Body of pancreas (tissue), 4 donors: ENCODE data around the gene MAML2. TPM values are rescaled to one million over a fixed set of nuclear protein-coding genes. Genes with fewer than 3 reads are reported as not detected.

Source experiments
- ATAC-seq: fragments of 150-250 bp; one replicate; pipeline ENCODE4 v1.9.1; 2016
- DNase-seq, 4 donors: peaks; one replicate each; pipeline ENCODE4 v3.0.0-alpha.2; 2019
- H3K27ac ChIP-seq, 4 donors: fragments of 200-600 bp; sonication (generic); 1 replicate in 3 of 4; 2 replicates in 1 of 4; pipeline versions ENCODE4 v1.5.1 to v1.6.1; 2016 to 2019; ENCODE audit warnings: mild to moderate bottlenecking in 1 of 4, mixed read lengths in 1 of 4, moderate library complexity in 1 of 4
- H3K27me3 ChIP-seq, 2 donors: fragments of 200-600 bp; sonication (generic); one replicate each; pipeline ENCODE4 v1.6.0; 2016; ENCODE audit warnings: mild to moderate bottlenecking in 1 of 2
- H3K36me3 ChIP-seq, 2 donors: fragments of 200-600 bp; sonication (generic); replicated peaks in 1 of 2; 2 replicates each; pipeline ENCODE4 v1.5.1; 2016; ENCODE audit warnings: low read depth in 2 of 2; ENCODE audit not compliant: insufficient read depth in 1 of 2
- H3K4me1 ChIP-seq: fragments of 200-600 bp; sonication (generic); one replicate; pipeline ENCODE4 v1.6.0; 2016
- H3K4me3 ChIP-seq, 2 donors: fragments of 200-600 bp; sonication (generic); 1 replicate in 1 of 2; 2 replicates in 1 of 2; pipeline ENCODE4 v1.5.1; 2016 to 2019
- H3K9me3 ChIP-seq, 3 donors: fragments of 200-600 bp; sonication (generic); 1 replicate in 2 of 3; 2 replicates in 1 of 3; pipeline ENCODE4 v1.5.1; 2016
- CTCF ChIP-seq, 7 experiments: fragments of 450-650 bp in 4 of 7; fragments of 200-600 bp in 3 of 7; sonication (generic) in 3 of 7; IDR thresholded peaks; one replicate each; pipeline ENCODE4 v1.5.1; 2016 to 2019; ENCODE audit warnings: antibody characterized with exemption in 7 of 7
- POLR2A ChIP-seq, 3 donors: fragments of 450-650 bp; IDR thresholded peaks; one replicate each; pipeline ENCODE4 v1.6.1; 2016; ENCODE audit warnings: antibody characterized with exemption in 3 of 3, mild to moderate bottlenecking in 2 of 3
- WGBS, 2 donors: methylation state at CpG; one replicate each; pipeline ENCODE4 v1.1.5; 2017; 5-methylcytosine and 5-hydroxymethylcytosine counted together
- intact Hi-C: fragments of 100-400 bp; cut with DNase I; formaldehyde crosslinking; loops from one replicate; pipeline ENCODE4 v1.15.1; 2023
- total RNA-seq, 2 donors: library from RNA; depleted of rRNA; stranded (reverse); fragments of >200 nt; gene quantifications; one replicate each; pipeline ENCODE4 v1.1.0, GENCODE V29; 2016

The MAML2 gene
- total RNA-seq, 2 donors from 2014 or later, result 7.9 to 9.9 TPM

- TF ChIP-seq POLR2A (IDR thresholded peaks at IDR 0.05), result no peak
- TF ChIP-seq CTCF (IDR thresholded peaks at IDR 0.05), result no peak
- no peaks in the 10 kb centered on the region for H3K9me3 ChIP-seq
- no peaks in the 10 kb centered on the region for H3K27me3 ChIP-seq
- no peaks in the 10 kb centered on the region for H3K4me1 ChIP-seq
- WGBS, 2 donors, result 76 to 82% methylated on average over 9 of the region's 9 CpGs
- H3K27ac ChIP-seq, result no peak overlapping the region
- no peak for ATAC-seq
- no peak overlapping the region for H3K4me3 ChIP-seq
- no peaks in the 10 kb centered on the region for H3K36me3 ChIP-seq
- no peak for DNase-seq
- intact Hi-C loops, result no loop called here
Observed at GRCh38 chr11:96141626-96142025, 201.4 kb downstream of the MAML2 start.

GRCh38 chr11:96139691-96140090 is 203.3 kb downstream of the MAML2 start:
- Histone ChIP-seq H3K4me1 (no peaks in the 10 kb centered on the region), H3K27ac (no peak overlapping the region), H3K9me3 (no peaks in the 10 kb centered on the region), H3K36me3 (no peaks in the 10 kb centered on the region), H3K4me3 (no peak overlapping the region), H3K27me3 (no peaks in the 10 kb centered on the region)
- TF ChIP-seq POLR2A (IDR thresholded peaks at IDR 0.05), result no peak
- TF ChIP-seq CTCF (IDR thresholded peaks at IDR 0.05), result no peak
- intact Hi-C loops, result no loop called here
- WGBS, 2 donors, result 74 to 78% methylated on average over 3 of the region's 3 CpGs
- ATAC-seq (no peak), DNase-seq (no peak)

- DNase-seq (no peak), ATAC-seq (no peak)
- TF ChIP-seq POLR2A (IDR thresholded peaks at IDR 0.05) (no peak), CTCF (IDR thresholded peaks at IDR 0.05) (no peak)
- intact Hi-C loops, result no loop called here
- no peaks in the 10 kb centered on the region for H3K4me1 ChIP-seq
- no peak overlapping the region for H3K4me3 ChIP-seq
- no peaks in the 10 kb centered on the region for H3K36me3 ChIP-seq
- no peak overlapping the region for H3K27ac ChIP-seq
- H3K27me3 ChIP-seq, result no peaks in the 10 kb centered on the region
- WGBS, 2 donors, result 67 to 68% methylated on average over 2 of the region's 2 CpGs
- no peaks in the 10 kb centered on the region for H3K9me3 ChIP-seq
Observed at GRCh38 chr11:96137373-96137772, 205.6 kb downstream of the MAML2 start.

- Histone ChIP-seq H3K9me3 (no peaks in the 10 kb centered on the region), H3K27me3 (no peaks in the 10 kb centered on the region), H3K27ac (no peak overlapping the region), H3K4me3 (no peak overlapping the region), H3K4me1 (no peaks in the 10 kb centered on the region), H3K36me3 (no peaks in the 10 kb centered on the region)
- ATAC-seq, result no peak
- intact Hi-C loops, result no loop called here
- DNase-seq, result no peak
- WGBS, 2 donors, result 46 to 64% methylated on average over 3 of the region's 3 CpGs
- TF ChIP-seq POLR2A (IDR thresholded peaks at IDR 0.05) (no peak), CTCF (IDR thresholded peaks at IDR 0.05) (no peak)
Observed at GRCh38 chr11:96136613-96137298, 206.2 kb downstream of the MAML2 start.

GRCh38 chr11:96134602-96135001 is 208.4 kb downstream of the MAML2 start:
- DNase-seq, result no peak
- TF ChIP-seq POLR2A (IDR thresholded peaks at IDR 0.05) (no peak), CTCF (IDR thresholded peaks at IDR 0.05) (no peak)
- no peaks in the 10 kb centered on the region for H3K9me3 ChIP-seq
- no peaks in the 10 kb centered on the region for H3K36me3 ChIP-seq
- intact Hi-C loops, result no loop called here
- WGBS, 2 donors, result 6 to 7% methylated on average over 1 of the region's 1 CpG
- H3K27me3 ChIP-seq, result no peaks in the 10 kb centered on the region
- peak overlapping the region in 3 of 4 donors; percentile 14 to 58 (median 43) for H3K27ac ChIP-seq
- peak; percentile 75 for ATAC-seq
- no peaks in the 10 kb centered on the region for H3K4me1 ChIP-seq
- no peak overlapping the region for H3K4me3 ChIP-seq
